CD4-positive, CD25-positive, alpha-beta regulatory T cell (primary cell): ENCODE results near the gene CAMKK2. TPM values are rescaled to one million over a fixed set of nuclear protein-coding genes. Genes with fewer than 3 reads are reported as not detected.
"Not testable (repeated sequence)": the region's sequence is repeated elsewhere in the genome, so short reads cannot be mapped to it uniquely, and the experiment has no call there.

Experiments
- ATAC-seq, 2 donors: fragments of 150-1000 bp; cut with Tn5 transposase; one replicate each; pipeline ENCODE4 v1.10.0; 2021; ENCODE audit warnings: low read depth in 2 of 2, moderate number of reproducible peaks in 2 of 2, moderate library complexity in 1 of 2
- DNase-seq, 3 donors: peaks; one replicate each; pipeline versions ENCODE4 v3.0.0 to v3.0.0-alpha.2; 2012 to 2022; ENCODE audit warnings: mixed read lengths in 1 of 3
- H3K27ac ChIP-seq: one replicate; pipeline ENCODE4 v1.7.0; 2013; ENCODE audit warnings: mild to moderate bottlenecking, low read length; ENCODE audit not compliant: insufficient read depth, poor library complexity, severe bottlenecking
- H3K27me3 ChIP-seq: one replicate; pipeline ENCODE4 v1.7.0; 2013; ENCODE audit warnings: low read length; ENCODE audit not compliant: control insufficient read depth, insufficient read depth
- H3K36me3 ChIP-seq: one replicate; pipeline ENCODE4 v1.7.0; 2013; ENCODE audit warnings: mild to moderate bottlenecking, low read length, moderate library complexity; ENCODE audit not compliant: control insufficient read depth, insufficient read depth
- H3K4me1 ChIP-seq: 2 replicates; pipeline ENCODE4 v1.7.0; 2013; ENCODE audit warnings: mild to moderate bottlenecking, low read length; ENCODE audit not compliant: insufficient read depth, control insufficient read depth, poor library complexity, severe bottlenecking
- H3K4me3 ChIP-seq: one replicate; pipeline ENCODE4 v1.7.0; 2013; ENCODE audit warnings: low read depth, mild to moderate bottlenecking, low read length, moderate library complexity
- H3K9me3 ChIP-seq, 2 experiments: 1 replicate in 1 of 2; 2 replicates in 1 of 2; pipeline ENCODE4 v1.7.0; 2013; ENCODE audit warnings: low read length in 2 of 2, mild to moderate bottlenecking in 1 of 2, moderate library complexity in 1 of 2; ENCODE audit not compliant: control insufficient read depth in 2 of 2
- H3K27ac Mint-ChIP-seq, 3 donors: one replicate each; pipeline ENCODE4 v1.8.0; 2020 to 2022; ENCODE audit warnings: mild to moderate bottlenecking in 3 of 3, mixed read lengths in 3 of 3, moderate library complexity in 2 of 3
- H3K27me3 Mint-ChIP-seq: one replicate; pipeline ENCODE4 v1.8.0; 2022; ENCODE audit warnings: mild to moderate bottlenecking, mixed read lengths
- H3K36me3 Mint-ChIP-seq: one replicate; pipeline ENCODE4 v1.8.0; 2020; ENCODE audit warnings: mixed read lengths
- H3K4me1 Mint-ChIP-seq, 4 donors: one replicate each; pipeline ENCODE4 v1.8.0; 2020 to 2022; ENCODE audit warnings: mixed read lengths in 4 of 4, mild to moderate bottlenecking in 1 of 4
- H3K4me3 Mint-ChIP-seq, 4 donors: one replicate each; pipeline ENCODE4 v1.8.0; 2020 to 2022; ENCODE audit warnings: mild to moderate bottlenecking in 4 of 4, mixed read lengths in 4 of 4, moderate library complexity in 3 of 4
- H3K9me3 Mint-ChIP-seq, 7 donors: one replicate each; pipeline ENCODE4 v1.8.0; 2020 to 2022; ENCODE audit warnings: mixed read lengths in 7 of 7, mild to moderate bottlenecking in 3 of 7, moderate library complexity in 2 of 7
- polyA plus RNA-seq, 4 donors: library from polyadenylated mRNA; unstranded; fragments of 300-500 nt; fragmentation: Illumina TruSeq; gene quantifications; one replicate each; pipeline ENCODE4 v1.2.3, GENCODE V29; 2021
- total RNA-seq: library from RNA; stranded (reverse); gene quantifications from one replicate; pipeline ENCODE4 v1.2.3, GENCODE V29; 2022

The CAMKK2 gene
- total and polyA plus RNA-seq, 5 donors from 2014 or later = 9.6 to 15.2 (median 12.1) TPM

- not testable (repeated sequence) for H3K9me3 Mint-ChIP-seq, H3K27ac ChIP-seq, DNase-seq, H3K27me3 ChIP-seq, H3K4me3 ChIP-seq, H3K4me1 ChIP-seq, H3K27me3 Mint-ChIP-seq, H3K4me3 Mint-ChIP-seq, H3K9me3 ChIP-seq, ATAC-seq
- Mint-ChIP-seq H3K27ac (peak overlapping the region in 1 of 3 donors; percentile 17), H3K36me3 (peaks cover 36% of the 10 kb centered on the region), H3K4me1 (peaks cover 21 to 34% (median 23%) of the 10 kb centered on the region in 4 donors)
- H3K36me3 ChIP-seq = peaks cover 30% of the 10 kb centered on the region
Measured at GRCh38 chr12:121310231-121310630, 13.7 kb upstream of the CAMKK2 start.

DNA sequence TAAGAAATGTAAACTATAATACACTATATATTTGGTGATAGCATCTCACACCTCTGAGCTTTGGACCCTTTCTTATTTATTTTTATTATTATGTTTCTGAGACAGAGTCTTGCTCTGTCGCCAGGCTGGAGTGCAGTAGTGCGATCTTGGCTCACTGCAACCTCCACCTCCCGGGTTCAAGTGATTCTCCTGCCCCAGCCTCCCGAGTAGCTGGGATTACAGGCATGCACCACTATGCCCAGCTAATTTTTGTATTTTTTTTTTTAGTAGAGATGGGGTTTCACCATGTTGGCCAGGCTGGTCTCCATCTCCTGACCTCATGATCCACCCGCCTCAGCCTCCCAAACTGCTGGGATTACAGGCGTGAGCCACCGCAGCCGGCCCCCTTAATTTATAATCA, 10.9 kb upstream of the CAMKK2 start:
- not testable (repeated sequence) for H3K27me3 Mint-ChIP-seq, H3K4me1 ChIP-seq, H3K27ac Mint-ChIP-seq

DNA sequence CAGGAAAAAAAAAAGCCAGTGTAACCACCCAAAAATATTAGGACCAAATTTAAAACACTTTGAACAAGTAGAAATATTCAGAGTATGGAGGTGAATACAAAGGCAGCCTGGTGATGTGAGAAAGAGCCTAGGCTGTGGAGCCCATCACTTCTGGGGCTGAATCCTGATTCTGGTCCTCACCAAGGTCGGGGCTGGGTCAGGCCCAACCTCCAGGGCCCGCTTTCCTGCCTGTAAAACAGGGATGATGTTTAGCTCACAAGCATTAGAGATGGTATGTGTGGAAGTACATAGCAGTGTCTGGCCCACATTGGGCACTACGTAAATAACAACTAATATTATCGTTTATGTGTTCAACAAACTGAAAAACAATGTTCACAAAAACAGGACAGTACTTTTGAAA, 7.8 kb upstream of the CAMKK2 start:
- H3K36me3 Mint-ChIP-seq = peaks cover 11% of the 10 kb centered on the region

More for the DNA sequence above, 10.9 kb upstream of the CAMKK2 start:
- not testable (repeated sequence) for H3K4me3 Mint-ChIP-seq, DNase-seq, H3K9me3 ChIP-seq, H3K27me3 ChIP-seq, H3K4me3 ChIP-seq, H3K27ac ChIP-seq, ATAC-seq, H3K9me3 Mint-ChIP-seq
- Mint-ChIP-seq H3K36me3 (peaks cover 28% of the 10 kb centered on the region), H3K4me1 (peaks cover 5 to 12% (median 9%) of the 10 kb centered on the region in 4 donors)
- H3K36me3 ChIP-seq = peaks cover 30% of the 10 kb centered on the region

DNA sequence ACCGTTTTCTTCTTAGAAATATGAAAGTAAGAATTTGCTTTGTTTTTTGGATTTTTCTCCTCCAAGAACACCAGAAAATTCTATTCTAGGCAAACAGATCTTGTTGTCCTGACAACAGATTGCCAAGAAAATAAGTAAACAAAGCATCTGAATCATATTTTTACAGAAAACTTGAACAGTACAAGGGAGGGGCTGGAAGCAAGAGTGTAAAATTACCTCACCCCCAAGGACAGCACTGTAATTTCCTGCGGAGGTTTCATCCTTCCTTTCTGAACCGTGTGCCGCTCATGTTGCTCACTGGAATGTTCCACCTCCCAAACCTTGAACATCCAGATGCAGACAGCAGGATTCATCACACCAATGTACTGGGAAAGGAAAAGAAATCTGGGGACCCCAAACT, 5.4 kb upstream of the CAMKK2 start:
- no peaks in the 10 kb centered on the region for H3K36me3 Mint-ChIP-seq
- ATAC-seq = no peak
- Histone ChIP-seq H3K36me3 (no peaks in the 10 kb centered on the region), H3K9me3 (no peaks in the 10 kb centered on the region), H3K27me3 (no peaks in the 10 kb centered on the region), H3K4me1 (peaks cover 12% of the 10 kb centered on the region), H3K27ac (no peak overlapping the region), H3K4me3 (no peak overlapping the region)
- H3K4me1 Mint-ChIP-seq = peaks cover 0 to 9% (median 5%) of the 10 kb centered on the region in 4 donors
- H3K4me3 Mint-ChIP-seq = peak overlapping the region in 1 of 4 donors; percentile 38
- H3K27ac Mint-ChIP-seq = no peak overlapping the region
- no peaks in the 10 kb centered on the region for H3K27me3 Mint-ChIP-seq
- H3K9me3 Mint-ChIP-seq = no peaks in the 10 kb centered on the region
- no peak for DNase-seq

More for the DNA sequence above, 7.8 kb upstream of the CAMKK2 start:
- Mint-ChIP-seq H3K4me1 (peaks cover 0 to 7% (median 2%) of the 10 kb centered on the region in 4 donors), H3K4me3 (no peak overlapping the region), H3K9me3 (no peaks in the 10 kb centered on the region), H3K27ac (no peak overlapping the region), H3K27me3 (no peaks in the 10 kb centered on the region)
- Histone ChIP-seq H3K4me1 (no peaks in the 10 kb centered on the region), H3K36me3 (peaks cover 10% of the 10 kb centered on the region), H3K27ac (no peak overlapping the region), H3K27me3 (no peaks in the 10 kb centered on the region), H3K9me3 (no peaks in the 10 kb centered on the region), H3K4me3 (no peak overlapping the region)
- ATAC-seq (no peak), DNase-seq (no peak)

- H3K9me3 ChIP-seq = no peaks in the 10 kb centered on the region
- no peaks in the 10 kb centered on the region for H3K27me3 Mint-ChIP-seq
- no peak for ATAC-seq
- H3K27ac ChIP-seq = no peak overlapping the region
- no peak overlapping the region for H3K27ac Mint-ChIP-seq
- H3K9me3 Mint-ChIP-seq = no peaks in the 10 kb centered on the region
- no peaks in the 10 kb centered on the region for H3K36me3 ChIP-seq
- H3K36me3 Mint-ChIP-seq = no peaks in the 10 kb centered on the region
- peak in 1 of 3 donors; percentile 24 for DNase-seq
- H3K4me1 Mint-ChIP-seq = peaks cover 2 to 15% (median 6%) of the 10 kb centered on the region in 4 donors
- peaks cover 22% of the 10 kb centered on the region for H3K4me1 ChIP-seq
- no peak overlapping the region for H3K4me3 ChIP-seq
- no peaks in the 10 kb centered on the region for H3K27me3 ChIP-seq
- H3K4me3 Mint-ChIP-seq = peak overlapping the region in 2 of 4 donors; percentile 0 to 90
Measured at GRCh38 chr12:121300083-121300819, 3.7 kb upstream of the CAMKK2 start.

- Histone ChIP-seq H3K27ac (no peak overlapping the region), H3K9me3 (no peaks in the 10 kb centered on the region), H3K4me3 (no peak overlapping the region), H3K27me3 (no peaks in the 10 kb centered on the region), H3K36me3 (no peaks in the 10 kb centered on the region), H3K4me1 (peaks cover 28% of the 10 kb centered on the region)
- ATAC-seq = no peak
- peaks cover 4 to 19% (median 11%) of the 10 kb centered on the region in 4 donors for H3K4me1 Mint-ChIP-seq
- no peak for DNase-seq
- H3K27me3 Mint-ChIP-seq = no peaks in the 10 kb centered on the region
- H3K36me3 Mint-ChIP-seq = no peaks in the 10 kb centered on the region
- H3K27ac Mint-ChIP-seq = no peak overlapping the region
- peak overlapping the region in 1 of 4 donors; percentile 90 for H3K4me3 Mint-ChIP-seq
- H3K9me3 Mint-ChIP-seq = no peaks in the 10 kb centered on the region
Measured at GRCh38 chr12:121299662-121300061, 3.2 kb upstream of the CAMKK2 start.

DNA sequence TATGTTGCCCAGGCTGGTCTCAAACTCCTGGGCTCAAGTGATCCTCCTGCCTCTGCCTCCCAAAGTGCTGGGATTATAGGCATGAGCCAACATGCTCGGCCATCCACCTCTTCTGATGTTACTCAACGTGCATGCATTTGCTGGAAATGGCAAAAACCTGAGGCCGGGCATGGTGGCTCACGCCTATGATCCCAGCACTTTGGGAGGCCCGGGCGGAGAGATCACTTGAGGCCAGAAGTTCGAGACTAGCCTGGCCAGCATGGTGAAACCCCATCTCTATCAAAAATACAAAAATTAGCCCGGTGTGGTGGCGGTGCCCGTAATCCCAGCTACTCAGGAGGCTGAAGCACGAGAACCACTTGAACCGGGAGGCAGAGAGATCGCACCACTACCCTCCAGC, 1.9 kb upstream of the CAMKK2 start:
- not testable (repeated sequence) for H3K9me3 Mint-ChIP-seq, H3K36me3 Mint-ChIP-seq, H3K27ac ChIP-seq, ATAC-seq, H3K27ac Mint-ChIP-seq, H3K9me3 ChIP-seq, H3K27me3 ChIP-seq, H3K4me3 ChIP-seq, DNase-seq, H3K27me3 Mint-ChIP-seq, H3K36me3 ChIP-seq
- Mint-ChIP-seq H3K4me3 (peak overlapping the region in 3 of 4 donors; percentile 63 to 92 (median 91)), H3K4me1 (peaks cover 5 to 30% (median 17%) of the 10 kb centered on the region in 4 donors)
- peaks cover 32% of the 10 kb centered on the region for H3K4me1 ChIP-seq
